A549 (cell line): ENCODE data around the gene PROK2.

Experiments
- CEBPB ChIP-seq, 2 experiments: fragments of >200 bp in 1 of 2; sonication (Bioruptor Twin) in 1 of 2; formaldehyde crosslinking in 1 of 2; IDR thresholded peaks; 2 replicates each; pipeline ENCODE4 v1.6.1; 2012 to 2016
- POLR2A ChIP-seq: IDR thresholded peaks from 2 replicates; pipeline ENCODE4 v1.6.1; 2012; ENCODE audit warnings: mild to moderate bottlenecking, low read length
- REST ChIP-seq: fragments of 200-600 bp; sonication (generic); IDR thresholded peaks from 2 replicates; pipeline ENCODE4 v1.6.1; 2016; ENCODE audit warnings: antibody characterized with exemption, mild to moderate bottlenecking, moderate library complexity

GRCh38 chr3:71722693-71723092 is 62.3 kb downstream of the PROK2 start:
- TF ChIP-seq REST (no peak), CEBPB (IDR thresholded peaks at IDR 0.05) (no peak), POLR2A (no peak)
